Upper lobe of left lung (tissue), 6 donors: ENCODE results near the gene ARMH3. TPM values are rescaled to one million over a fixed set of nuclear protein-coding genes. Genes with fewer than 3 reads are reported as not detected.
A peak's percentile ranks its signal among the peaks of the same experiment; 100 is the strongest.

Experiments used
- ATAC-seq, 2 donors: fragments of 200-7000 bp; cut with Tn5 transposase; one replicate each; pipeline ENCODE4 v1.9.1; 2022; ENCODE audit warnings: mild to moderate bottlenecking in 2 of 2, moderate library complexity in 2 of 2; ENCODE audit not compliant: low FRiP score in 2 of 2
- DNase-seq, 2 donors: peaks; one replicate each; pipeline ENCODE4 v3.0.0-alpha.2; 2019 to 2020
- H3K27ac ChIP-seq, 4 donors: fragments of 200-600 bp; sonication (generic); one replicate each; pipeline ENCODE4 v1.5.1; 2016 to 2019
- H3K27me3 ChIP-seq, 4 donors: fragments of 200-600 bp; sonication (generic); one replicate each; pipeline ENCODE4 v1.5.1; 2017 to 2019
- H3K36me3 ChIP-seq, 4 donors: fragments of 200-600 bp; sonication (generic); one replicate each; pipeline ENCODE4 v1.5.1; 2016 to 2019
- H3K4me1 ChIP-seq, 4 donors: fragments of 200-600 bp; sonication (generic); one replicate each; pipeline ENCODE4 v1.5.1; 2018 to 2019
- H3K4me3 ChIP-seq, 4 donors: fragments of 200-600 bp; sonication (generic); one replicate each; pipeline ENCODE4 v1.5.1; 2017 to 2019; ENCODE audit warnings: mild to moderate bottlenecking in 2 of 4, moderate library complexity in 1 of 4
- H3K9me3 ChIP-seq, 4 donors: fragments of 200-600 bp; sonication (generic); one replicate each; pipeline ENCODE4 v1.5.1; 2018 to 2019
- EP300 ChIP-seq, 4 donors: sonication (generic); formaldehyde crosslinking; IDR thresholded peaks; one replicate each; pipeline ENCODE4 v1.5.1; 2017; ENCODE audit warnings: antibody characterized with exemption in 4 of 4, control low read depth in 2 of 4
- POLR2A ChIP-seq, 4 donors: fragments of 450-650 bp; IDR thresholded peaks; one replicate each; pipeline ENCODE4 v1.5.1; 2016 to 2017; ENCODE audit warnings: antibody characterized with exemption in 4 of 4, mild to moderate bottlenecking in 2 of 4
- POLR2AphosphoS5 ChIP-seq, 2 donors: sonication (generic); formaldehyde crosslinking; IDR thresholded peaks; one replicate each; pipeline ENCODE4 v1.5.1; 2017; ENCODE audit warnings: antibody characterized with exemption in 2 of 2
- WGBS, 2 donors: methylation state at CpG; one replicate each; pipeline ENCODE4 v1.1.5; 2017 to 2018; 5-methylcytosine and 5-hydroxymethylcytosine counted together
- total RNA-seq, 6 donors: library from RNA; depleted of rRNA in 4 of 6; stranded (reverse); fragments of >200 nt in 4 of 6; gene quantifications; one replicate each; pipeline versions ENCODE4 v1.1.0 to v1.2.1, GENCODE V29; 2016 to 2021
- TF ChIP-seq, protein P1 (sequence below), 6 experiments: fragments of 450-650 bp in 4 of 6; fragments of 200-600 bp in 2 of 6; sonication (generic) in 2 of 6; IDR thresholded peaks; one replicate each; pipeline ENCODE4 v1.5.1; 2016 to 2019; ENCODE audit warnings: antibody characterized with exemption in 6 of 6
- donor health status: DM: no; HTN: no; CAD: no; lungs with moderate emphysema.
- donor health status: DM: no; HTN: yes; CAD: no; lungs with severe emphysema.

ARMH3 gene
- total RNA-seq, 6 donors from 2014 or later = 14.4 to 39.8 (median 25.5) TPM

DNA sequence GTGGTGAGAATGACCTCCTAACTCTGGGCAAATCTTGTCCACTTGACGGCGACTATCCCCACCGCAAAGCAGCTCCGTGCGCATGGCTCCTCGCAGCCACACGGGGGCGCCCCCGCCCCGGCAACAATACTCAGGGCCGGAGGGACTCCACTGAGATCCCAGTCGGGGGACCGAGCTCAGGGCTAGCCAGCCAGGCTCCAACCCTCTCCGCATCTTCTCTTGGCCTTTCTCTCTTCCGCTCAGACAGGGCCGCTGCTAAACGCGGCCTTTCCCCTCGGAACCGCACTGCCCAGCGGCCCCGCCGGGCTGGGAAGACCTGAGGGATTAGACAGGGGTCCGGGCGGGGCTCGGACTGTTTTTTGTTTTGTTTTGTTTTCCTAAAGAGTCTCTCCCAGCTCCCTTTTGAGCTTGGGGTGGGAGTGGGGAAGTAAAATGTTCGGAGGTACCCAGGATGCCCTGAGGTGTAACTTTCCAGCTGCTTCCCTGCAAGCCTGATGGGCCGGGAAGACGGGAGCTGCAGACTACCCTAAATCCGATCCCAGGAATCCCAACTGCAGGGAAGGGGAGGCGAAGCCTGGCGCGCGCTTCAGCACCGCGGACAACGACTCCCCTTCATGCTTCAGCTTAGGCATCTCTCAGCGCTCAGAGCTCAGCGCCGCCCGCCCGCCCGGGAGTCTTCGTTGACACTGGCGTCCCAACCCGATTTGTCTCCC, 215.1 kb downstream of the ARMH3 start:
- TF ChIP-seq EP300 (IDR thresholded peaks at IDR 0.05) = no peak
- TF ChIP-seq, protein P1, sequence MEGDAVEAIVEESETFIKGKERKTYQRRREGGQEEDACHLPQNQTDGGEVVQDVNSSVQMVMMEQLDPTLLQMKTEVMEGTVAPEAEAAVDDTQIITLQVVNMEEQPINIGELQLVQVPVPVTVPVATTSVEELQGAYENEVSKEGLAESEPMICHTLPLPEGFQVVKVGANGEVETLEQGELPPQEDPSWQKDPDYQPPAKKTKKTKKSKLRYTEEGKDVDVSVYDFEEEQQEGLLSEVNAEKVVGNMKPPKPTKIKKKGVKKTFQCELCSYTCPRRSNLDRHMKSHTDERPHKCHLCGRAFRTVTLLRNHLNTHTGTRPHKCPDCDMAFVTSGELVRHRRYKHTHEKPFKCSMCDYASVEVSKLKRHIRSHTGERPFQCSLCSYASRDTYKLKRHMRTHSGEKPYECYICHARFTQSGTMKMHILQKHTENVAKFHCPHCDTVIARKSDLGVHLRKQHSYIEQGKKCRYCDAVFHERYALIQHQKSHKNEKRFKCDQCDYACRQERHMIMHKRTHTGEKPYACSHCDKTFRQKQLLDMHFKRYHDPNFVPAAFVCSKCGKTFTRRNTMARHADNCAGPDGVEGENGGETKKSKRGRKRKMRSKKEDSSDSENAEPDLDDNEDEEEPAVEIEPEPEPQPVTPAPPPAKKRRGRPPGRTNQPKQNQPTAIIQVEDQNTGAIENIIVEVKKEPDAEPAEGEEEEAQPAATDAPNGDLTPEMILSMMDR (IDR thresholded peaks at IDR 0.05) = peak; percentile 86 to 92 (median 88)
- peak; percentile 89 to 94 for ATAC-seq

GRCh38 chr10:101840102-101840684, 215.8 kb downstream of the ARMH3 start:
- no peaks in the 10 kb centered on the region for H3K27me3 ChIP-seq
- peak overlapping the region in 3 of 4 donors; percentile 28 to 46 (median 46) for H3K4me3 ChIP-seq
- peaks cover 0 to 2% (median 1%) of the 10 kb centered on the region in 4 donors for H3K36me3 ChIP-seq
- H3K9me3 ChIP-seq = no peaks in the 10 kb centered on the region
- TF ChIP-seq EP300 (IDR thresholded peaks at IDR 0.05) (no peak), POLR2A (IDR thresholded peaks at IDR 0.05) (no peak), POLR2AphosphoS5 (IDR thresholded peaks at IDR 0.05) (no peak)
- TF ChIP-seq, protein P1 (IDR thresholded peaks at IDR 0.05) = no peak
- peaks cover 17 to 40% (median 37%) of the 10 kb centered on the region in 4 donors for H3K4me1 ChIP-seq
- no peak overlapping the region for H3K27ac ChIP-seq
- WGBS, 2 donors = 5 to 18% methylated on average over 13 to 19 of the region's 19 CpGs
- ATAC-seq (no peak), DNase-seq (no peak)

More for the DNA sequence above, 215.1 kb downstream of the ARMH3 start:
- Histone ChIP-seq H3K4me3 (peak overlapping the region in 3 of 4 donors; percentile 28 to 46 (median 46)), H3K4me1 (peaks cover 17 to 39% (median 36%) of the 10 kb centered on the region in 4 donors), H3K9me3 (no peaks in the 10 kb centered on the region), H3K27ac (no peak overlapping the region), H3K36me3 (peaks cover 0 to 9% (median 4%) of the 10 kb centered on the region in 4 donors), H3K27me3 (no peaks in the 10 kb centered on the region)
- DNase-seq = peak; percentile 85 to 95
- 3 to 6% methylated on average over 15 to 41 of the region's 46 CpGs for WGBS, 2 donors

- 17 to 18% methylated on average over 29 to 33 of the region's 36 CpGs for WGBS, 2 donors
- H3K4me3 ChIP-seq = peak overlapping the region in 3 of 4 donors; percentile 26 to 46 (median 46)
Observed at GRCh38 chr10:101839416-101840063, 216.4 kb downstream of the ARMH3 start.

DNA sequence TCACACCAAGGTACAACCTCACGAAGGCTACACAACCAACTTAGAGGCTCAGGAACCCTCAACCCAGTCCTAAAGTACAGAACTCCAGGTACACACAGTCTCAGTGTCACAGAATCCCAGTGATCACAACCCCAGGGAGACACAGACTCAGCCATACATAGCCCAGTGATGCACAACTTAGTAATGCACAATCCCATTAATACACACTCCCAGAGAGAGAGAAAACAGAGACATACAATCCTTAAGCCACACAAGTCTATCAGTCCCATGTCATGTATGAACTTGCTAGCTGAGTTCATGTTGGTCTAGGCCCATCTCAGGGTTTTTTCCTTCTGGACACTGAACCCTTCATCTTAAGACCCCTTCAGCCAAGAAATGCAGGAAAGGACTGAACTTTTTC, 217.0 kb downstream of the ARMH3 start:
- Histone ChIP-seq H3K4me3 (no peak overlapping the region), H3K4me1 (peaks cover 21 to 46% (median 38%) of the 10 kb centered on the region in 4 donors), H3K27ac (no peak overlapping the region), H3K9me3 (no peaks in the 10 kb centered on the region), H3K27me3 (no peaks in the 10 kb centered on the region), H3K36me3 (no peaks in the 10 kb centered on the region)
- DNase-seq = no peak
- TF ChIP-seq POLR2A (IDR thresholded peaks at IDR 0.05) (no peak), EP300 (IDR thresholded peaks at IDR 0.05) (no peak), POLR2AphosphoS5 (IDR thresholded peaks at IDR 0.05) (no peak)
- TF ChIP-seq, protein P1 (IDR thresholded peaks at IDR 0.05) = no peak
- no peak for ATAC-seq
- 100% methylated on average over 1 of the region's 1 CpG; no CpG with 5 or more reads in 1 of the 2 donors for WGBS, 2 donors

More at GRCh38 chr10:101839416-101840063, 216.4 kb downstream of the ARMH3 start:
- ATAC-seq = peak; percentile 43 to 73
- peaks cover 20 to 46% (median 39%) of the 10 kb centered on the region in 4 donors for H3K4me1 ChIP-seq
- no peaks in the 10 kb centered on the region for H3K36me3 ChIP-seq
- H3K27ac ChIP-seq = no peak overlapping the region
- TF ChIP-seq, protein P1 (IDR thresholded peaks at IDR 0.05) = no peak
- TF ChIP-seq POLR2A (IDR thresholded peaks at IDR 0.05) (no peak), EP300 (IDR thresholded peaks at IDR 0.05) (no peak)
- no peaks in the 10 kb centered on the region for H3K9me3 ChIP-seq
- peak; percentile 64 to 93 for DNase-seq
- no peaks in the 10 kb centered on the region for H3K27me3 ChIP-seq
